ENCODE results near the gene TBC1D17.

The TBC1D17 gene

GRCh38 chr19:49853852-49854377 is 23.6 kb upstream of the TBC1D17 start:
- TF ChIP-seq POLR2A (IDR thresholded peaks at IDR 0.05; ENCODE audit: low read length) (no peak), GATA1 (IDR thresholded peaks at IDR 0.05; ENCODE audit: low read depth, low read length) (no peak)
- DNase-seq: no peak

DNA sequence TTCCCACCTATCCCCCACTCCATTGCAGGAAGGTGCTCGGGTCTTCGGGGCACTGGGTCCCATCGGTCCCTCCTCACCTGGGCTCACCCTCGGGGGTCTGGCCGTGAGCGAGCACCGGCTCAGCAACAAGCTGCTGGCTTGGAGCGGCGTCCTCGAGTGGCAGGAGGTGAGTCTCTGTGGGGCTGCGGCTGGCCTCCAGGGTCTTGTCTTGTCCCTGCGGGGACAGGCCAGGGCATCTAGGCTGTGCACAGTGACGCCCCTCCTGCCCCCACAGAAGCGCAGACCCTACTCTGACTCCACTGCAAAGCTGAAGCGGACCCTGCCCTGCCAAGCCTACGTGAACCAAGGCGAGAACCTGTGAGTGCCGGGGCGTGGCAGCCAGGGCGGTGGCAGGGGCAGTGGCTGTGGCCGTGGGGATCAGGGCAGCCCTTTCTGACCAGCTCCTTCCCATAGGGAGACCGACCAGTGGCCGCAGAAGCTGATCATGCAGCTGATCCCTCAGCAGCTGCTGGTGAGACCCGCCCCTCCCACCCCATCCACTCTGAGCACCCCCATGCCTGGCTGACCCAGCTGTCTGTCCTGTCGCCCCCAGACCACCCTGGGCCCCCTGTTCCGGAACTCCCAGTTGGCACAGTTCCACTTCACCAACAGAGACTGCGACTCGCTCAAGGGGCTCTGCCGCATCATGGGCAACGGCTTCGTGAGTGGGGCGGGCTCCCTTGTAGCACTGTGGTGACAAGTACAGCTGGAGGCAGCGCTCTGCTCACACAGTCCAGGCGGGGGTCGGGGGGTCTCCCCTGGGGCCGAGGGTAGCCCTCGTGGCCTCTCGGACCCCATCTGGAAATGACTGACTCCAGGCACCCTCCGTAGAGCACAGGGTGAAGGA is 22.9 kb upstream of the TBC1D17 start:
- no peak for DNase-seq
- TF ChIP-seq GATA1 (IDR thresholded peaks at IDR 0.05; ENCODE audit: low read depth, low read length) (no peak), POLR2A (IDR thresholded peaks at IDR 0.05; ENCODE audit: low read length) (no peak)

- no peak for DNase-seq
- TF ChIP-seq GATA1 (IDR thresholded peaks at IDR 0.05; ENCODE audit: low read depth, low read length) (no peak), POLR2A (IDR thresholded peaks at IDR 0.05; ENCODE audit: low read length) (no peak)
Measured at GRCh38 chr19:49855277-49855675, 22.2 kb upstream of the TBC1D17 start.

- TF ChIP-seq GATA1 (IDR thresholded peaks at IDR 0.05; ENCODE audit: low read depth, low read length): no peak
- TF ChIP-seq POLR2A (IDR thresholded peaks at IDR 0.05; ENCODE audit: low read length): peak; percentile 47
- DNase-seq: no peak
Measured at GRCh38 chr19:49855676-49856573, 21.6 kb upstream of the TBC1D17 start.

DNA sequence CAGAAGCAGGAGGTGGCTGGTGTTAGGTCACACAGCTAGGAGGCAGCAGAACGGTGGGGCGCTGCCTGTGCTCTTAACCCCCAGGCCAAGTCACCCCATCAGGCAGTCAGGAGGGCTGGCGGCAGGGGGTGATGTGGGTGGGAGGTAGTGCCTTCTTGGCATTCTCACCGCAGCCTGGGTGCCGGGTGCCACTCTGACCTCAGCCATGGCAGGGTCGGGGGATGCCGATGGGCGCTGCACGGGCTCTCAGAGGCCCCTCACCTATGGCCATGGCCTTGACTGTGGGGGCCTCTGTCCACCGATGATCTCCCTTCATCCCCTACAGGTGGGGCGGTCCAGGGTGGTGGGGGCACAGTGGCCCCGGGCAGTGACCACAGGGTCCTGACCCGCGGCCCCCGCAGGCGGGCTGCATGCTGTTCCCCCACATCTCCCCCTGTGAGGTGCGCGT is 20.9 kb upstream of the TBC1D17 start:
- TF ChIP-seq POLR2A (IDR thresholded peaks at IDR 0.05; ENCODE audit: low read length) (no peak), GATA1 (IDR thresholded peaks at IDR 0.05; ENCODE audit: low read depth, low read length) (no peak)

DNA sequence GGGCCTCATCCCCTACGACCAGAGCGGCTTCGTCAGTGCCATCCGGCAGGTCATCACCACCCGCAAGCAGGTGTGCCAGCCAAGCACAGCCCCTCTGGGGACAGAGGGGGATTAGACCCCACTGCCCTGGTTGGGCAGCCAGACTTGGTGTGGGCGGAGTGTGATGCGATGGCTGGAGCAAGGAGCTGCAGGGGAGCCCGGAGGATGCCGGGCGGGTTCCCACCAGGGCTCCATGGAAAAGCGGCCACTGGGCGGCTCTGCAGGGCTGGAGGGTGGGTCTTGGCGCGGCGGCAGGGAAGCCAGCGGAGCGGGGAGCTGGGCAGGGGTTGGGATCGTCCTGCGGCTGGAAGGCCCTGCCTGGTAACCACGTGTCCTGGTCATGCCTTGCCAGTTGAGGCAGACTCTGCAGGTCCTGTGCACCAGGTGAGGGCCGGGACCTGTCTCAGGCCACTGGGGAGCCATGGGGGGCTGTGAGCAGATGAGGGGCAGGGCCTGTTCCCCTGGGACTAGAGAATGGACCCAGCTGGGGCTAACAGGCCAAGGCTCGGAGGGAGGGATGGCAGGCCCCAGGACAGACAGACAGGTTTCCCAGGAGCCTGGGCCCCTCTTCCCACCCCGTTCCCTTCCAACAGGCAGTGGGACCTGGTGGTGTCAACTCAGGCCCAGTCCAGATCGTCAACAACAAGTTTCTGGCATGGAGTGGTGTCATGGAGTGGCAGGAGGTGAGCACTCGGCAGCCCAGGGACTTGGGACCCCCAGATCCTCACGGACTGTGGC is 20.3 kb upstream of the TBC1D17 start:
- no peak for DNase-seq
- TF ChIP-seq POLR2A (IDR thresholded peaks at IDR 0.05; ENCODE audit: low read length) (no peak), GATA1 (IDR thresholded peaks at IDR 0.05; ENCODE audit: low read depth, low read length) (no peak)

More for the DNA sequence above, 20.9 kb upstream of the TBC1D17 start:
- no peak for DNase-seq

- no peak for DNase-seq
Measured at GRCh38 chr19:49857838-49858087, 19.7 kb upstream of the TBC1D17 start.

GRCh38 chr19:49858088-49858985 is 19.2 kb upstream of the TBC1D17 start:
- TF ChIP-seq POLR2A (IDR thresholded peaks at IDR 0.05; ENCODE audit: low read length): no peak
- TF ChIP-seq GATA1 (IDR thresholded peaks at IDR 0.05; ENCODE audit: low read depth, low read length): no peak
- no peak for DNase-seq

More at GRCh38 chr19:49857838-49858087, 19.7 kb upstream of the TBC1D17 start:
- TF ChIP-seq POLR2A (IDR thresholded peaks at IDR 0.05; ENCODE audit: low read length): peak; percentile 17
- TF ChIP-seq GATA1 (IDR thresholded peaks at IDR 0.05; ENCODE audit: low read depth, low read length): no peak

DNA sequence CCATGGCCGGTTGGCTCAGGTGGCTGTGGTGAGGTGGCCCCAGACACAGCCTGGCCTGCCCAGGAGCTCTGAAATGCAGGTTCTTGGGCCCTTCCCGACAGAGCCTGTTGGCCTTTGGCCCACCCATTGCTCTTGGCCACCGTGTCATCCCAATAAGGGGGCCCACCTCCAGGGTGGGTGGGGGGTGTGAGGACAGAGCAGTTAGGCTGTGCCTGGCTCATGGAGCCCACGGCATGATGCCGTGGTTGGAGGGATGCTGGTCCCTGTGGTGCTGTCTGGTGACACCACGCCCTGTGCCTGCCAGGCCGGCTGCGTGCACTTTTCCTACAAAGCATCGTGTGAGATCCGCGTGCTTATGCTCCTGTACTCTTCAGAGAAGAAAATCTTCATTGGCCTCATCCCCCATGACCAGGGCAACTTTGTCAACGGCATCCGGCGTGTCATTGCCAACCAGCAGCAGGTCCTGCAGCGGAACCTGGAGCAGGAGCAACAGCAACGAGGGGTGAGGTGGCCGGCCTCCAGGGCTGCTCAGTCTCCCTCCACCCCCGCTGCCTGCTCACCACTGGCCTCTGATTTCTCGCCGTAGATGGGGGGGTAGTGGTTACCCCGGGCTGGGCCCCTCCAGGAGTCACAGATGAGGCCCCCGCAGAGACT is 17.7 kb upstream of the TBC1D17 start:
- TF ChIP-seq POLR2A (IDR thresholded peaks at IDR 0.05; ENCODE audit: low read length) (peak; percentile 0), GATA1 (IDR thresholded peaks at IDR 0.05; ENCODE audit: low read depth, low read length) (no peak)
- no peak for DNase-seq

DNA sequence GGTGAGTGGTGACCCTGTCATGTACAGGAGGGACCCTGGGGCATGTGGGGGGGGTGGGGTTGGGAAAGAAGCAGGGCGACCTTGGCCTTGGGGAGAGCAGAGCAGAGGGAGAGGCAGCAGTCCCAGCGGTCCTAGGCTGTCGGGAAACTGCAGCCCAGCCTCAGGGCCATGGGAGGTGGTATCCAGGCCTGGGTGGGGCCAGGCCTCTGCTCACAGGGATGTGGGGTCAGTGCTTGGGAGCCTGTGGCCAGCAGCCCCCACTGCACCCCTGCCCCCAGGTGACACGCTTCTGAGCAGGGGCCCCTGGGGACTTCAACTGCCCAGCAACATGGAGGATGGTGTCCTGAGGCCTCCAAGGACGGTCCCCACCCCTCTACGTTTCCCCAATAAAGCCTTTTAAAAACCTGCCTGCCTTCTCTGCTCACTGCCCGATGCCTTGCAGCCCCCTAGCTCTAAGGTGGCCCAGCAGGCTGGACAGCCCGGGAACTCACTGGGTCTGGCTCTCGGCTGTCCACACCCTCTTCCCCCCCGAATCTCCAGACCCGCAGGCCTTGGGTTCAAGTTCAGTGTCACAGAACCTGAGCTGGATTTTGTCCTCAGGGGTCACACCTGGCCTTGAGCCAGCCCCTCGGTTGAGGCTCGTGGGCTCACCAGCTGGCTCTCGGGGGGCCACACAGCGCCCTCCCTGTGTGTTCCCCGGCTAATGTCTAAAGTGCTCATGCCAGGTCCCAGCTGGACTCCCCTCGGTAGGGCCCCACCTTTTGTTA is 17.0 kb upstream of the TBC1D17 start:
- no peak for TF ChIP-seq GATA1 (IDR thresholded peaks at IDR 0.05; ENCODE audit: low read depth, low read length)
- TF ChIP-seq POLR2A (IDR thresholded peaks at IDR 0.05; ENCODE audit: low read length): no peak

GRCh38 chr19:49861107-49861506 is 16.4 kb upstream of the TBC1D17 start:
- no peak for DNase-seq
- TF ChIP-seq GATA1 (IDR thresholded peaks at IDR 0.05; ENCODE audit: low read depth, low read length): no peak

More for the DNA sequence above, 17.0 kb upstream of the TBC1D17 start:
- no peak for DNase-seq

All from erythroblast (primary cell).